Peyer's patch (tissue), 4 donors: Measurements from ENCODE around the gene RNF182.

Experiments
- POLR2A ChIP-seq, 2 donors: fragments of 450-650 bp; IDR thresholded peaks; one replicate each; pipeline ENCODE4 v1.5.1; 2017; ENCODE audit warnings: antibody characterized with exemption in 2 of 2, mild to moderate bottlenecking in 2 of 2, moderate library complexity in 2 of 2
- TF ChIP-seq, protein P1 (sequence below), 6 experiments: fragments of 450-650 bp in 4 of 6; fragments of 200-600 bp in 2 of 6; sonication (generic) in 1 of 6; IDR thresholded peaks; one replicate each; pipeline ENCODE4 v1.5.1; 2017 to 2019; ENCODE audit warnings: antibody characterized with exemption in 6 of 6, mild to moderate bottlenecking in 3 of 6, moderate library complexity in 1 of 6

DNA sequence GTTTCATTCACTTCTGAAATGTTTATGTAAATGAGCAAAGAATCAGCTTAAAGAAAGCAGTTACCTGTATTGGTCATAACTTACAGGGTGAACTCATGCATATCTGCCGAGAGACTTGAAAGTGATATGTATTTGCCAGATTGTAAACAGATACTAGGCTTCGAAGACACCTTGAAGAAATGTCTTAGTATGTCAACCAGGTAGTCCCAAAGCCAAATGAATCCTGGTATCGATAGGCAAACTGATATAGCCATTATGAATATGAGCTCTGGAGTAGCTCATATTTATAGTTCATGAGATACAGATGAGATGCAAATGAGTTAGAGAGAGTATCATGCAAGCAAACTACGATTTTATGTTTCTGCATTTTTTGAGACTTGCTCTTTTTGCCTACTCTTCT lies 55.8 kb downstream of the RNF182 start:
- TF ChIP-seq, protein P1, sequence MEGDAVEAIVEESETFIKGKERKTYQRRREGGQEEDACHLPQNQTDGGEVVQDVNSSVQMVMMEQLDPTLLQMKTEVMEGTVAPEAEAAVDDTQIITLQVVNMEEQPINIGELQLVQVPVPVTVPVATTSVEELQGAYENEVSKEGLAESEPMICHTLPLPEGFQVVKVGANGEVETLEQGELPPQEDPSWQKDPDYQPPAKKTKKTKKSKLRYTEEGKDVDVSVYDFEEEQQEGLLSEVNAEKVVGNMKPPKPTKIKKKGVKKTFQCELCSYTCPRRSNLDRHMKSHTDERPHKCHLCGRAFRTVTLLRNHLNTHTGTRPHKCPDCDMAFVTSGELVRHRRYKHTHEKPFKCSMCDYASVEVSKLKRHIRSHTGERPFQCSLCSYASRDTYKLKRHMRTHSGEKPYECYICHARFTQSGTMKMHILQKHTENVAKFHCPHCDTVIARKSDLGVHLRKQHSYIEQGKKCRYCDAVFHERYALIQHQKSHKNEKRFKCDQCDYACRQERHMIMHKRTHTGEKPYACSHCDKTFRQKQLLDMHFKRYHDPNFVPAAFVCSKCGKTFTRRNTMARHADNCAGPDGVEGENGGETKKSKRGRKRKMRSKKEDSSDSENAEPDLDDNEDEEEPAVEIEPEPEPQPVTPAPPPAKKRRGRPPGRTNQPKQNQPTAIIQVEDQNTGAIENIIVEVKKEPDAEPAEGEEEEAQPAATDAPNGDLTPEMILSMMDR (IDR thresholded peaks at IDR 0.05), result no peak
- TF ChIP-seq POLR2A (IDR thresholded peaks at IDR 0.05), result no peak
